ENCODE results near the gene TCEA2. TPM values are rescaled to one million over a fixed set of nuclear protein-coding genes. Genes with fewer than 3 reads are reported as not detected.

The TCEA2 gene
- total RNA-seq, 3 donors from 2014 or later (not counting 1 experiment from before 2014, with no cell fraction given): 25.0 to 28.7 (median 28.5) TPM

DNA sequence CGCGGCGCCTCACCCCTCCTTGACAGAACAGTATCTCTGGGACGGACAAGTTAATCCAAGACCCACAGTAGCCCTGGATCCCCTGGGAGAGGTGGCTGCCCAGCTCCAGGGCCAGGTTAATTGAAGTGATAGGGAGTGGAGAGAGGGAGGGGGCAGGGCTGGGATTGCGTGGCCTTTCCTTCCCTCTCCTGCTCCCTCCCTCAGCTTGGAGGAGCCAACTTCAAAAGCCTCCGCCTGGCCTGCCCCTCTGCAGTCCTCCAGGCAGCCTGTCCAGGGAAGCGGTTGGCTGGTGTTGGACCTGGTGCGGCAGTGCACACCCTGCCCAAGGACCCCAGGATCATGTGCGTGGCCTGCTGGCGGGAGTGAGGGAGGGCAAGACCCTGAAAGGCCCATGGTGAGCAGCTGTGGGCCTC lies 27.1 kb upstream of the TCEA2 start, which contains the start of gene C20orf204:
C20orf204 (plus strand) TSS at position 250 of the 413 bp plus-strand sequence; CDS start at position 392, 142 bp downstream.
- WGBS (ENCODE audit: insufficient coverage): 93% methylated on average over 9 of the region's 10 CpGs
- TF ChIP-seq, protein P1, sequence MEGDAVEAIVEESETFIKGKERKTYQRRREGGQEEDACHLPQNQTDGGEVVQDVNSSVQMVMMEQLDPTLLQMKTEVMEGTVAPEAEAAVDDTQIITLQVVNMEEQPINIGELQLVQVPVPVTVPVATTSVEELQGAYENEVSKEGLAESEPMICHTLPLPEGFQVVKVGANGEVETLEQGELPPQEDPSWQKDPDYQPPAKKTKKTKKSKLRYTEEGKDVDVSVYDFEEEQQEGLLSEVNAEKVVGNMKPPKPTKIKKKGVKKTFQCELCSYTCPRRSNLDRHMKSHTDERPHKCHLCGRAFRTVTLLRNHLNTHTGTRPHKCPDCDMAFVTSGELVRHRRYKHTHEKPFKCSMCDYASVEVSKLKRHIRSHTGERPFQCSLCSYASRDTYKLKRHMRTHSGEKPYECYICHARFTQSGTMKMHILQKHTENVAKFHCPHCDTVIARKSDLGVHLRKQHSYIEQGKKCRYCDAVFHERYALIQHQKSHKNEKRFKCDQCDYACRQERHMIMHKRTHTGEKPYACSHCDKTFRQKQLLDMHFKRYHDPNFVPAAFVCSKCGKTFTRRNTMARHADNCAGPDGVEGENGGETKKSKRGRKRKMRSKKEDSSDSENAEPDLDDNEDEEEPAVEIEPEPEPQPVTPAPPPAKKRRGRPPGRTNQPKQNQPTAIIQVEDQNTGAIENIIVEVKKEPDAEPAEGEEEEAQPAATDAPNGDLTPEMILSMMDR (IDR thresholded peaks at IDR 0.05): no peak
- H3K4me3 ChIP-seq (ENCODE audit: low read length): no peak within 1 kb of the TSS
- DNase-seq (no peak), ATAC-seq (no peak)
- Mint-ChIP-seq H3K4me3 (no peak within 1 kb of the TSS), H3K36me3 (no peaks in the 10 kb centered on the region), H3K27ac (no peak within 1 kb of the TSS), H3K4me1 (peaks cover 5 to 11% of the 10 kb centered on the region in 2 donors), H3K27me3 (ENCODE audit: low read depth in 2 of 2) (peaks cover 7 to 15% of the 10 kb centered on the region in 2 donors), H3K9me3 (no peaks in the 10 kb centered on the region)
- H3K36me3 ChIP-seq (ENCODE audit: control insufficient read depth, insufficient read depth, low read length): peaks cover 20% of the 10 kb centered on the region
- H3K27ac ChIP-seq (ENCODE audit: low read length): no peak within 1 kb of the TSS
- H3K27me3 ChIP-seq (ENCODE audit: control insufficient read depth, insufficient read depth, low read length): peaks cover 31% of the 10 kb centered on the region
- H3K9me3 ChIP-seq (ENCODE audit: control insufficient read depth, insufficient read depth, low read length): no peaks in the 10 kb centered on the region
- peaks cover 58% of the 10 kb centered on the region for H3K4me1 ChIP-seq (ENCODE audit: control insufficient read depth, insufficient read depth, low read length)
- intact Hi-C loops (cut with micrococcal nuclease): loop anchor here (5.0 kb wide), 1 partner anchor 124 kb away; no protein-coding TSS in a partner anchor

- peaks cover 33% of the 10 kb centered on the region for H3K27me3 ChIP-seq (ENCODE audit: control insufficient read depth, insufficient read depth, low read length)
- DNase-seq: no peak
- intact Hi-C loops (cut with micrococcal nuclease): loop anchor here (5.0 kb wide), 1 partner anchor 124 kb away; no protein-coding TSS in a partner anchor
- H3K4me3 ChIP-seq (ENCODE audit: low read length): no peak overlapping the region
- Mint-ChIP-seq H3K9me3 (no peaks in the 10 kb centered on the region), H3K4me3 (no peak overlapping the region), H3K27ac (no peak overlapping the region), H3K4me1 (peaks cover 5 to 11% of the 10 kb centered on the region in 2 donors), H3K36me3 (no peaks in the 10 kb centered on the region), H3K27me3 (ENCODE audit: low read depth in 2 of 2) (peaks cover 7 to 17% of the 10 kb centered on the region in 2 donors)
- H3K27ac ChIP-seq (ENCODE audit: low read length): no peak overlapping the region
- TF ChIP-seq, protein P1 (IDR thresholded peaks at IDR 0.05): no peak
- no peak for ATAC-seq
- 69% methylated on average over 17 of the region's 17 CpGs for WGBS (ENCODE audit: insufficient coverage)
- peaks cover 17% of the 10 kb centered on the region for H3K36me3 ChIP-seq (ENCODE audit: control insufficient read depth, insufficient read depth, low read length)
- H3K9me3 ChIP-seq (ENCODE audit: control insufficient read depth, insufficient read depth, low read length): no peaks in the 10 kb centered on the region
- H3K4me1 ChIP-seq (ENCODE audit: control insufficient read depth, insufficient read depth, low read length): peaks cover 64% of the 10 kb centered on the region
These were observed 26.4 kb upstream of the TCEA2 start for GRCh38 chr20:64036346-64037198.

- Mint-ChIP-seq H3K36me3 (no peaks in the 10 kb centered on the region), H3K9me3 (no peaks in the 10 kb centered on the region), H3K27ac (no peak overlapping the region), H3K27me3 (ENCODE audit: low read depth in 2 of 2) (peaks cover 7 to 17% of the 10 kb centered on the region in 2 donors), H3K4me1 (peaks cover 5 to 13% of the 10 kb centered on the region in 2 donors), H3K4me3 (no peak overlapping the region)
- no peak overlapping the region for H3K4me3 ChIP-seq (ENCODE audit: low read length)
- DNase-seq: no peak
- H3K27me3 ChIP-seq (ENCODE audit: control insufficient read depth, insufficient read depth, low read length): peaks cover 36% of the 10 kb centered on the region
- peaks cover 70% of the 10 kb centered on the region for H3K4me1 ChIP-seq (ENCODE audit: control insufficient read depth, insufficient read depth, low read length)
- no peaks in the 10 kb centered on the region for H3K9me3 ChIP-seq (ENCODE audit: control insufficient read depth, insufficient read depth, low read length)
- TF ChIP-seq, protein P1 (IDR thresholded peaks at IDR 0.05): no peak
- intact Hi-C loops (cut with micrococcal nuclease): loop anchor here (5.0 kb wide), 1 partner anchor 125 kb away; no protein-coding TSS in a partner anchor
- peaks cover 11% of the 10 kb centered on the region for H3K36me3 ChIP-seq (ENCODE audit: control insufficient read depth, insufficient read depth, low read length)
- no peak for ATAC-seq
- H3K27ac ChIP-seq (ENCODE audit: low read length): no peak overlapping the region
- 60% methylated on average over 3 of the region's 3 CpGs for WGBS (ENCODE audit: insufficient coverage)
These were observed 25.9 kb upstream of the TCEA2 start for GRCh38 chr20:64037199-64037497.

Data from natural killer cell (primary cell).